HUDEP-2 (cell line): ENCODE data around the gene DNLZ.

Source experiments
- DNase-seq, 76 experiments: peaks; one replicate each; lab custom pipeline; 2025; ENCODE audit not compliant: unreplicated experiment in 76 of 76; lab: John Stamatoyannopoulos, UW

The DNLZ gene

GRCh38 chr9:136397643-136398042, 34.1 kb upstream of the DNLZ start:
- no peak for DNase-seq

GRCh38 chr9:136396219-136396515, 32.6 kb upstream of the DNLZ start:
- no peak for DNase-seq

- no peak for DNase-seq
These were observed 32.0 kb upstream of the DNLZ start for GRCh38 chr9:136395345-136396218.

- DNase-seq, result peak in 31 of 76 experiments; percentile 6 to 63 (median 27)
These were observed 31.4 kb upstream of the DNLZ start for GRCh38 chr9:136395020-136395340.

GRCh38 chr9:136394312-136395019, 30.9 kb upstream of the DNLZ start:
- DNase-seq, result peak in 45 of 76 experiments; percentile 6 to 62 (median 34)

GRCh38 chr9:136393531-136393930, 30.0 kb upstream of the DNLZ start:
- DNase-seq, result no peak

- DNase-seq, result no peak
These were observed 29.2 kb upstream of the DNLZ start for GRCh38 chr9:136392538-136393449.

GRCh38 chr9:136391737-136392537, 28.4 kb upstream of the DNLZ start:
- DNase-seq, result no peak

GRCh38 chr9:136389396-136389795, 25.9 kb upstream of the DNLZ start:
- peak in 43 of 76 experiments; percentile 8 to 59 (median 33) for DNase-seq

GRCh38 chr9:136387217-136387616, 23.7 kb upstream of the DNLZ start:
- no peak for DNase-seq

- DNase-seq, result no peak
These were observed 22.5 kb upstream of the DNLZ start for GRCh38 chr9:136386018-136386417.

- DNase-seq, result no peak
These were observed 21.5 kb upstream of the DNLZ start for GRCh38 chr9:136385015-136385414.

GRCh38 chr9:136383436-136383835, 19.9 kb upstream of the DNLZ start:
- DNase-seq, result no peak

- no peak for DNase-seq
These were observed 18.5 kb upstream of the DNLZ start for GRCh38 chr9:136381966-136382513.

- DNase-seq, result no peak
These were observed 17.8 kb upstream of the DNLZ start for GRCh38 chr9:136381311-136381710.

GRCh38 chr9:136380381-136380780, 16.8 kb upstream of the DNLZ start:
- no peak for DNase-seq

- no peak for DNase-seq
These were observed 16.3 kb upstream of the DNLZ start for GRCh38 chr9:136379891-136380290.

- DNase-seq, result no peak
These were observed 15.9 kb upstream of the DNLZ start for GRCh38 chr9:136379401-136379800.

GRCh38 chr9:136379003-136379287, 15.4 kb upstream of the DNLZ start:
- no peak for DNase-seq
